H1 (cell line): ENCODE data around the gene SPHK1. TPM values are rescaled to one million over a fixed set of nuclear protein-coding genes. Genes with fewer than 3 reads are reported as not detected.

Experiments used
- CTCF ChIA-PET: fragments of 300-600 bp; sonication (Branson Sonifier 250); formaldehyde crosslinking; loops from one replicate; lab custom pipeline; 2021; ENCODE audit not compliant: partially characterized antibody; lab: Charles Lee
- POLR2A ChIA-PET: fragments of 300-600 bp; sonication (Branson Sonifier 250); formaldehyde crosslinking; loops from one replicate; lab custom pipeline; 2021; ENCODE audit warnings: inconsistent platforms; ENCODE audit not compliant: partially characterized antibody; lab: Charles Lee
- DNase-seq, 2 experiments: peaks; one replicate each; pipeline versions ENCODE4 v3.0.0 to v3.0.0-alpha.2; 2010 to 2022; ENCODE audit warnings: low spot score in 2 of 2, low read depth in 1 of 2, mixed read lengths in 1 of 2
- FAIRE-seq: peaks from 2 replicates; lab custom pipeline; 2011; peaks lifted over from hg19 to GRCh38; lab: Jason Lieb, UNC
- H2AFZ ChIP-seq: 2 replicates; pipeline ENCODE4 v1.8.1; 2012; ENCODE audit warnings: low read length, inconsistent platforms
- H2AK5ac ChIP-seq: 2 replicates; pipeline ENCODE4 v1.6.1; 2013; ENCODE audit warnings: low read depth, low read length
- H2BK120ac ChIP-seq: replicated peaks from 2 replicates; pipeline ENCODE3; 2013; ENCODE audit warnings: low read depth, low read length, inconsistent platforms
- H2BK12ac ChIP-seq: 2 replicates; pipeline ENCODE4 v1.6.1; 2013; ENCODE audit warnings: low read depth, low read length
- H2BK15ac ChIP-seq: 2 replicates; pipeline ENCODE4 v1.6.1; 2013; ENCODE audit warnings: low read length
- H2BK20ac ChIP-seq: 2 replicates; pipeline ENCODE4 v1.6.1; 2013; ENCODE audit warnings: low read length
- H2BK5ac ChIP-seq: 2 replicates; pipeline ENCODE4 v1.6.1; 2013; ENCODE audit warnings: low read depth, low read length
- H3K14ac ChIP-seq: 2 replicates; pipeline ENCODE4 v1.6.1; 2013; ENCODE audit warnings: inconsistent platforms; ENCODE audit not compliant: insufficient read length
- H3K18ac ChIP-seq: 2 replicates; pipeline ENCODE4 v1.6.1; 2013; ENCODE audit warnings: low read length; ENCODE audit errors: extremely low read depth
- H3K23ac ChIP-seq: 2 replicates; pipeline ENCODE4 v1.6.1; 2013; ENCODE audit warnings: inconsistent platforms; ENCODE audit not compliant: insufficient read length
- H3K23me2 ChIP-seq: 2 replicates; pipeline ENCODE4 v1.6.1; 2013; ENCODE audit warnings: low read depth, low read length
- H3K27ac ChIP-seq: 2 replicates; pipeline ENCODE4 v1.6.1; 2011; ENCODE audit warnings: low read depth, low read length, inconsistent platforms
- H3K27me3 ChIP-seq, 4 experiments: replicated peaks in 1 of 4; 1 replicate in 1 of 4; 2 replicates in 3 of 4; pipeline versions ENCODE4 v1.6.1 to v1.8.1; 2011 to 2013; ENCODE audit warnings: low read length in 3 of 4, mild to moderate bottlenecking in 3 of 4, inconsistent platforms in 2 of 4, mixed read lengths in 2 of 4, moderate library complexity in 1 of 4; ENCODE audit not compliant: control insufficient read depth in 3 of 4, insufficient read depth in 3 of 4; ENCODE audit errors: extremely low read depth in 1 of 4
- H3K36me3 ChIP-seq, 4 experiments: 2 replicates each; pipeline versions ENCODE4 v1.6.1 to v1.8.1; 2011 to 2013; ENCODE audit warnings: mild to moderate bottlenecking in 4 of 4, low read length in 3 of 4, moderate library complexity in 2 of 4, control low read depth in 1 of 4, inconsistent platforms in 1 of 4; ENCODE audit not compliant: insufficient read depth in 4 of 4, control insufficient read depth in 2 of 4
- H3K4ac ChIP-seq: replicated peaks from 2 replicates; pipeline ENCODE3; 2013; ENCODE audit warnings: low read length, low read depth, mixed read lengths, inconsistent platforms; ENCODE audit not compliant: insufficient read length
- H3K4me1 ChIP-seq, 4 experiments: replicated peaks in 1 of 4; 1 replicate in 1 of 4; 2 replicates in 3 of 4; pipeline versions ENCODE4 v1.6.1 to v1.8.1; 2011 to 2013; ENCODE audit warnings: low read length in 3 of 4, inconsistent platforms in 2 of 4, mixed read lengths in 1 of 4; ENCODE audit not compliant: insufficient read depth in 4 of 4, control insufficient read depth in 3 of 4
- H3K4me2 ChIP-seq, 2 experiments: 2 replicates each; pipeline versions ENCODE4 v1.6.1 to v1.8.1; 2011 to 2013; ENCODE audit warnings: low read depth in 2 of 2, low read length in 2 of 2, control low read depth in 1 of 2, inconsistent platforms in 1 of 2, mild to moderate bottlenecking in 1 of 2; ENCODE audit not compliant: insufficient read depth in 1 of 2
- H3K4me3 ChIP-seq, 4 experiments: fragments of 200-600, 300-600 bp in 1 of 4; sonication (generic), shearing (Covaris generic), sonication (Bioruptor Twin) in 1 of 4; 2 replicates each; pipeline versions ENCODE4 v1.5.1 to v1.8.1; 2011 to 2016; ENCODE audit warnings: low read length in 4 of 4, low read depth in 3 of 4, control low read depth in 2 of 4, inconsistent platforms in 2 of 4, mild to moderate bottlenecking in 2 of 4, mixed read lengths in 1 of 4, moderate library complexity in 1 of 4; ENCODE audit not compliant: insufficient read depth in 2 of 4; ENCODE audit errors: extremely low read depth in 1 of 4
- H3K56ac ChIP-seq: replicated peaks from 2 replicates; pipeline ENCODE3; 2013; ENCODE audit warnings: low read depth, mild to moderate bottlenecking, mixed read lengths, low read length, inconsistent platforms; ENCODE audit not compliant: insufficient read length
- H3K79me1 ChIP-seq: 2 replicates; pipeline ENCODE4 v1.6.1; 2013; ENCODE audit warnings: low read depth, low read length, control low read depth
- H3K79me2 ChIP-seq, 2 experiments: 2 replicates each; pipeline versions ENCODE4 v1.6.1 to v1.8.1; 2012 to 2013; ENCODE audit warnings: low read length in 2 of 2, mild to moderate bottlenecking in 2 of 2, inconsistent platforms in 1 of 2; ENCODE audit not compliant: insufficient read depth in 2 of 2, control insufficient read depth in 1 of 2
- H3K9ac ChIP-seq, 4 experiments: replicated peaks in 1 of 4; 1 replicate in 1 of 4; 2 replicates in 3 of 4; pipeline versions ENCODE4 v1.6.1 to v1.8.1; 2011 to 2013; ENCODE audit warnings: low read depth in 3 of 4, low read length in 3 of 4, control low read depth in 2 of 4, mild to moderate bottlenecking in 2 of 4, moderate library complexity in 2 of 4, inconsistent platforms in 1 of 4; ENCODE audit errors: extremely low read depth in 1 of 4
- H3K9me3 ChIP-seq, 2 experiments: 2 replicates each; pipeline versions ENCODE4 v1.6.1 to v1.8.1; 2012 to 2013; ENCODE audit warnings: mild to moderate bottlenecking in 2 of 2, moderate library complexity in 2 of 2, control low read depth in 1 of 2, inconsistent platforms in 1 of 2, low read depth in 1 of 2, low read length in 1 of 2, mixed read lengths in 1 of 2; ENCODE audit not compliant: insufficient read depth in 2 of 2
- H4K20me1 ChIP-seq, 2 experiments: replicated peaks in 1 of 2; 2 replicates each; pipeline versions ENCODE3 to v1.8.1; 2011 to 2013; ENCODE audit warnings: inconsistent platforms in 2 of 2, low read length in 2 of 2, mild to moderate bottlenecking in 1 of 2; ENCODE audit not compliant: insufficient read depth in 2 of 2, control insufficient read depth in 1 of 2
- H4K5ac ChIP-seq: 2 replicates; pipeline ENCODE4 v1.6.1; 2013; ENCODE audit warnings: low read length, low read depth, mixed read lengths, inconsistent platforms; ENCODE audit not compliant: insufficient read length
- H4K8ac ChIP-seq: 2 replicates; pipeline ENCODE4 v1.8.0; 2013; ENCODE audit warnings: mild to moderate bottlenecking, moderate library complexity, low read length, inconsistent platforms; ENCODE audit not compliant: insufficient read depth; ENCODE audit errors: extremely low read depth
- H4K91ac ChIP-seq: replicated peaks from 2 replicates; pipeline ENCODE3; 2013; ENCODE audit warnings: low read length, mixed read lengths, inconsistent platforms; ENCODE audit not compliant: insufficient read length
- BCL11A ChIP-seq, 2 experiments: IDR thresholded peaks; one replicate each; pipeline ENCODE4 v1.6.1; 2011; ENCODE audit warnings: low read depth in 2 of 2, low read length in 2 of 2, mild to moderate bottlenecking in 2 of 2
- GABPA ChIP-seq: IDR thresholded peaks from 2 replicates; pipeline ENCODE4 v1.6.1; 2011; ENCODE audit warnings: mild to moderate bottlenecking, low read length, moderate library complexity, borderline replicate concordance; ENCODE audit not compliant: insufficient read depth
- HDAC2 ChIP-seq, 2 experiments: fragments of 300-600 bp in 1 of 2; sonication (generic) in 1 of 2; IDR thresholded peaks; 2 replicates each; pipeline ENCODE4 v1.6.1; 2011 to 2012; ENCODE audit warnings: low read depth in 2 of 2, low read length in 2 of 2, mild to moderate bottlenecking in 2 of 2, moderate library complexity in 2 of 2, borderline replicate concordance in 1 of 2, inconsistent platforms in 1 of 2
- WGBS, 2 experiments: shearing (Covaris generic) in 1 of 2; methylation state at CpG; one replicate each; pipeline versions ENCODE4 v1.1.6 to v1.1.7; 2013 to 2015; ENCODE audit warnings: low lambda C conversion rate in 2 of 2, mixed read lengths in 2 of 2, inconsistent platforms in 1 of 2, low coverage in 1 of 2, missing lambda C conversion rate in 1 of 2; ENCODE audit not compliant: insufficient replicate concordance in 2 of 2, insufficient coverage in 1 of 2, insufficient read length in 1 of 2; ENCODE audit errors: extremely low coverage in 1 of 2, missing lambda C conversion rate in 1 of 2; 5-methylcytosine and 5-hydroxymethylcytosine counted together
- polyA plus RNA-seq, 7 experiments: library from polyadenylated mRNA; depleted of rRNA in 3 of 7; stranded (reverse) in 5 of 7; unstranded in 2 of 7; fragments of >200 nt in 5 of 7; fragments of 200-250 nt in 2 of 7; gene quantifications; 1 replicate in 5 of 7; 2 replicates in 1 of 7; 4 replicates in 1 of 7; pipeline versions ENCODE4 v1.2.1 to v1.2.3, GENCODE V29; 2011 to 2013; ENCODE audit warnings: missing spikeins in 2 of 7, mixed read lengths in 2 of 7
- total RNA-seq: library from RNA; stranded (reverse); fragmentation: NEBNext Ultra II Directional; extraction: Animal tissue kit (Norgen Biotek cat#: 25700); gene quantifications from 2 replicates; pipeline ENCODE4 v1.2.1, GENCODE V29; 2021

SPHK1 gene
- total and polyA plus RNA-seq, 2 of the 8 experiments (the other 6 are each of a cell fraction or from before 2014, with no cell fraction given) = 2.4 TPM

DNA sequence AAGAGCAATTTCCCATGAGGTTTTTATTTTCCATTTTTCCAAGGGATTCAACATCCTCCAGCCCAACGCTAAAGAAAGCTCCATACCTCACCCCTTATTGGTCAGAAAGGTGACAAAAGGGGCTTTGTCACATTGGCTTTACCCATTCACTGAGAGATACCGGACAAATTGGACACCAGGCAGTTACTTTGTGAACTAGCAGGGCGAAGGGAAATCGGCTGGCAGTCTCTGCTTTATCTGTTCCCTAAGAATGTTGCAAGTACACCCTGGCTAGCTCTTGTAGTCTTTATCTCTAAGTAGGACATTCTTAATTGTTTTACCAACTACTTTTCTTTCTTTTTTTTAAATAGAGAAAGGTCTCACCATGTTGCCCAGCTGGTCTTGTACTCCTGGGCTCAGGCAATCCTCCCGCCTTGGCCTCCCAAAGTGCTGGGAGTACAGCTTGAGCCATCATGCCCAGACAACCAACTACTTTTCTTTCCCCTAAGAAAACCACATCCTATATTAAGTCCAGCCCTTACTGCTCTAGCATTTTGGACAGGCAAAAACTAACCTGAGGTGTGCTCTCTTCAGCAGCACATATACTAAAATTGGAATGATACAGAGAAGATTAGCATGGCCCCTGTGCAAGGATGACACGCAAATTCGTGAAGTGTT lies 47.5 kb upstream of the SPHK1 start:
- Histone ChIP-seq H3K4me3 (no peak overlapping the region), H4K20me1 (peaks cover 0 to 5% of the 10 kb centered on the region in 2 experiments), H4K91ac (no peak overlapping the region), H3K23me2 (no peaks in the 10 kb centered on the region), H3K18ac (no peak overlapping the region), H2BK15ac (no peak overlapping the region), H3K4ac (no peak overlapping the region), H2BK5ac (no peak overlapping the region), H3K79me2 (no peaks in the 10 kb centered on the region; a peak in 1 of 4 replicates), H3K4me1 (no peaks in the 10 kb centered on the region), H3K4me2 (no peak overlapping the region), H4K5ac (no peak overlapping the region), H2BK20ac (no peak overlapping the region), H3K9ac (no peak overlapping the region), H2BK120ac (no peak overlapping the region), H2BK12ac (no peak overlapping the region), H3K27ac (no peak overlapping the region), H3K79me1 (peaks cover 4% of the 10 kb centered on the region; the same call in 1 of the 2 replicates), H3K36me3 (peaks cover 0 to 6% (median under 1%) of the 10 kb centered on the region in 4 experiments; a peak in 2 of 8 replicates), H2AFZ (no peak overlapping the region), H3K14ac (no peak overlapping the region), H3K9me3 (no peaks in the 10 kb centered on the region)
- CTCF ChIA-PET = interaction anchor here (0.9 to 3.3 kb wide), 4 partner anchors 28 to 71 kb away, joined by 3 to 10 read pairs (median 3); no protein-coding TSS in a partner anchor
- no peak for TF ChIP-seq GABPA
- no peak for TF ChIP-seq BCL11A (IDR thresholded peaks at IDR 0.05; ENCODE audit: low read depth in 2 of 2, low read length in 2 of 2)
- no peak for TF ChIP-seq HDAC2 (IDR thresholded peaks at IDR 0.05; ENCODE audit: borderline replicate concordance in 1 of 2, low read depth in 2 of 2, low read length in 2 of 2)
- TF ChIP-seq, all 59 proteins: peak for 0
- 80% methylated on average over 7 of the region's 7 CpGs; no CpG with 5 or more reads in 1 of the 2 experiments for WGBS, 2 experiments
- no peak overlapping the region; the same call in 1 of the 2 replicates for H4K8ac ChIP-seq
- no peak for FAIRE-seq
- no peak overlapping the region for H2AK5ac ChIP-seq
- H3K27me3 ChIP-seq = no peaks in the 10 kb centered on the region
- H3K23ac ChIP-seq = no peak overlapping the region
- POLR2A ChIA-PET = interaction anchor here (1.4 kb wide), 1 partner anchor 15 kb away, joined by 4 read pairs; no protein-coding TSS in a partner anchor
- H3K56ac ChIP-seq = no peak overlapping the region
- no peak for DNase-seq
